A549 (cell line): ENCODE data around the gene DLG2. TPM values are rescaled to one million over a fixed set of nuclear protein-coding genes. Genes with fewer than 3 reads are reported as not detected.

ENCODE experiments used
- ATAC-seq, 2 experiments: fragments of 200-7000 bp in 1 of 2; fragments of >200 bp in 1 of 2; cut with Nextera tagmentation in 1 of 2; cut with Tn5 transposase in 1 of 2; 3 replicates each; pipeline versions ENCODE4 v1.8.0 to v1.9.1; 2018 to 2020; ENCODE audit warnings: mild to moderate bottlenecking in 1 of 2, moderate library complexity in 1 of 2
- CTCF ChIA-PET: fragments of 300-600 bp; sonication (Branson Sonifier 250); formaldehyde crosslinking; extraction: SDS; loops from one replicate; lab custom pipeline; 2021; ENCODE audit warnings: antibody characterized with exemption, inconsistent platforms; lab: Yijun Ruan, JAX
- POLR2A ChIA-PET: fragments of 350-600 bp; formaldehyde crosslinking; extraction: SDS; loops from one replicate; lab custom pipeline; 2021; ENCODE audit warnings: antibody characterized with exemption, inconsistent platforms; lab: Yijun Ruan, JAX
- DNase-seq, 2 experiments: peaks; one replicate each; pipeline versions ENCODE4 v3.0.0 to v3.0.0-alpha.2; 2011 to 2016; ENCODE audit warnings: low read depth in 1 of 2, low spot score in 1 of 2
- FAIRE-seq: peaks from 2 replicates; lab custom pipeline; 2011; peaks lifted over from hg19 to GRCh38; lab: Jason Lieb, UNC
- H3K27ac ChIP-seq, 2 experiments: fragments of >200 bp; sonication (Bioruptor Twin); formaldehyde crosslinking; 3 replicates each; pipeline ENCODE4 v1.5.1; 2016 to 2017
- H3K4me1 ChIP-seq: fragments of >200 bp; sonication (Bioruptor Twin); formaldehyde crosslinking; 3 replicates; pipeline ENCODE4 v1.6.1; 2016
- H3K4me2 ChIP-seq: fragments of >200 bp; sonication (Bioruptor Twin); formaldehyde crosslinking; 3 replicates; pipeline ENCODE4 v1.6.1; 2016
- H3K4me3 ChIP-seq: fragments of >200 bp; sonication (Bioruptor Twin); formaldehyde crosslinking; 3 replicates; pipeline ENCODE4 v1.5.1; 2016
- H3K9me3 ChIP-seq: fragments of >200 bp; sonication (Bioruptor Twin); formaldehyde crosslinking; 3 replicates; pipeline ENCODE4 v1.6.1; 2016
- BHLHE40 ChIP-seq: IDR thresholded peaks from 2 replicates; pipeline ENCODE4 v1.6.1; 2012; ENCODE audit warnings: low read depth, low read length, inconsistent platforms
- CBX2 ChIP-seq: fragments of 200-600 bp; sonication (generic); IDR thresholded peaks from 2 replicates; pipeline ENCODE4 v1.6.1; 2016; ENCODE audit warnings: low read depth, mild to moderate bottlenecking, borderline replicate concordance
- CTCF ChIP-seq: fragments of >200 bp; sonication (Bioruptor Twin); formaldehyde crosslinking; IDR thresholded peaks from 3 replicates; pipeline ENCODE4 v1.5.1; 2016
- E2F6 ChIP-seq: IDR thresholded peaks from 2 replicates; pipeline ENCODE4 v1.6.1; 2012; ENCODE audit warnings: low read depth, borderline replicate concordance
- EHMT2 ChIP-seq: fragments of 200-600 bp; sonication (generic); IDR thresholded peaks from 2 replicates; pipeline ENCODE4 v1.6.1; 2016; ENCODE audit warnings: antibody characterized with exemption, low read depth, mild to moderate bottlenecking, moderate library complexity
- FOSB ChIP-seq: fragments of 250-450 bp; sonication (Bioruptor Pico); IDR thresholded peaks from 2 replicates; pipeline ENCODE4 v1.5.0; 2020; ENCODE audit warnings: mild to moderate bottlenecking, moderate library complexity
- GATA3 ChIP-seq: IDR thresholded peaks from 2 replicates; pipeline ENCODE4 v1.6.1; 2012; ENCODE audit warnings: borderline replicate concordance
- HEYL ChIP-seq: fragments of 250-450 bp; sonication (Bioruptor Pico); IDR thresholded peaks from 2 replicates; pipeline ENCODE4 v1.8.0; 2021; ENCODE audit warnings: mild to moderate bottlenecking, moderate library complexity
- HOXB5 ChIP-seq: fragments of 250-450 bp; sonication (Bioruptor Pico); IDR thresholded peaks from 2 replicates; pipeline ENCODE4 v1.5.0; 2020; ENCODE audit warnings: mild to moderate bottlenecking, moderate library complexity
- JUN ChIP-seq, 2 experiments: fragments of >200 bp; sonication (Bioruptor Twin); formaldehyde crosslinking; IDR thresholded peaks; 2 replicates in 1 of 2; 3 replicates in 1 of 2; pipeline ENCODE4 v1.6.1; 2016 to 2017
- MAX ChIP-seq: IDR thresholded peaks from 2 replicates; pipeline ENCODE4 v1.6.1; 2012
- RCOR1 ChIP-seq: fragments of 150-350 bp; IDR thresholded peaks from 2 replicates; pipeline ENCODE4 v1.6.1; 2014; ENCODE audit warnings: antibody characterized with exemption, low read length, low read depth
- RNF2 ChIP-seq: fragments of 200-600 bp; sonication (generic); IDR thresholded peaks from 2 replicates; pipeline ENCODE4 v1.6.1; 2016; ENCODE audit warnings: low read depth, mild to moderate bottlenecking, antibody characterized with exemption, moderate library complexity, borderline replicate concordance
- SMC3 ChIP-seq: fragments of >200 bp; sonication (Bioruptor Twin); formaldehyde crosslinking; IDR thresholded peaks from 3 replicates; pipeline ENCODE4 v1.6.1; 2018; ENCODE audit warnings: inconsistent platforms
- SREBF2 ChIP-seq: fragments of 450-650 bp; IDR thresholded peaks from 2 replicates; pipeline ENCODE4 v1.6.1; 2014; ENCODE audit warnings: mild to moderate bottlenecking, moderate library complexity
- WGBS: methylation state at CpG from one replicate; pipeline ENCODE4 v1.1.6; 2017; ENCODE audit errors: missing lambda C conversion rate; 5-methylcytosine and 5-hydroxymethylcytosine counted together
- polyA plus RNA-seq, 4 experiments: library from polyadenylated mRNA; depleted of rRNA in 3 of 4; stranded (reverse); fragments of >200 nt; fragmentation: RNase III in 1 of 4; extraction: RNeasy Plus Mini Kit Qiagen cat#74134 plus additional on column Dnase treatment in 1 of 4; gene quantifications; 2 replicates in 3 of 4; 3 replicates in 1 of 4; pipeline ENCODE4 v1.2.3, GENCODE V29; 2011 to 2017
- TF ChIP-seq, protein P1 (sequence below): fragments of 200-600 bp; sonication (generic); IDR thresholded peaks from 2 replicates; pipeline ENCODE4 v1.6.1; 2016; ENCODE audit warnings: antibody characterized with exemption, mild to moderate bottlenecking, moderate library complexity

The DLG2 gene
- polyA plus RNA-seq, 2 of the 4 experiments (the other 2 are of a cell fraction), result 0.26 to 0.79 TPM

DNA sequence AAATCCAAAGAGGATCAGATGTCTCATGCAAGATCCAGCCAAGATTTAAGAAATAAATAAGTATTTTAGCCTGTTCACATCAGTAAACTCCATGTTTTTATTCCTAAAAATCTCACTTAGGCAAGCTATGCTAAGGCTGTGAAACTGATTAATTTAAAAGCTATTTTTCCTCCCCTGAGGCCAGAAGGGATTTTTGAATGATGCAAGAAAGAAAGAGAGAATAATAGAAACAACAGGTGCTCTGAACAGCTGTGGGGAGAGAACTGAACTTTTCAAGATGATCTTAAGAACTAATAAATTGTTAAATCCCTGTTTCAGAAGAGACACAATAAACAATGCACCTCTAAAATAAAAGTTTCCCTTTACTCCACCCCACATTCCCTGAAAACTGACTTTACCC is 241.6 kb downstream of the DLG2 start:
- FAIRE-seq, result no peak
- ChIA-PET CTCF (no interaction called here), POLR2A (no interaction called here)

DNA sequence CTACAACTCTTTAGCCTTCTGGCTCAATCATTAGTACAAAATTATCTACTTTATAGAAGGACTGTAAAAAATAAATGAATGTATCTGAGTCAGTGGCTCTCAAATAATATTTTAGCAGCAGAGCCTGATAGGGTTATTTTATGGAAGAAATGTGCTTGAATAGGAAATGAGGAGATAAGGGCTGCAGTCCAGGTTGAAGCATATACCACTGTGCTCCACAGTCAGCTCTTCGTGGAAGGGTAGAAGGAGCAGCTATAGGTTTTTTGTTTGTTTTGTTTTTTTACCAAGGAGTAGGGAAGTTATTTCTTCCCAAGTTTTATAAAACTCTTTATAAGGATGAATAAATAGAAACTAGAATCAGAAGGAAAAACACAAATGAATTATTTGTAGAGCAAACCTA is 242.0 kb downstream of the DLG2 start:
- Histone ChIP-seq H3K4me3 (no peak overlapping the region), H3K9me3 (no peaks in the 10 kb centered on the region), H3K27ac (no peak overlapping the region), H3K4me1 (no peaks in the 10 kb centered on the region), H3K4me2 (no peak overlapping the region)
- CTCF ChIA-PET, result no interaction called here
- ATAC-seq (no peak), DNase-seq (no peak), FAIRE-seq (no peak)
- POLR2A ChIA-PET, result interaction anchor here (0.6 kb wide), 1 partner anchor 463 kb away, joined by 5 read pairs; no protein-coding TSS in a partner anchor
- WGBS, result 6% methylated on average over 1 of the region's 1 CpG
- TF ChIP-seq SREBF2 (no peak), HEYL (CRISPR knock-in tag) (no peak), FOSB (CRISPR knock-in tag) (no peak), RNF2 (no peak), EHMT2 (no peak), MAX (no peak)
- TF ChIP-seq, protein P1, sequence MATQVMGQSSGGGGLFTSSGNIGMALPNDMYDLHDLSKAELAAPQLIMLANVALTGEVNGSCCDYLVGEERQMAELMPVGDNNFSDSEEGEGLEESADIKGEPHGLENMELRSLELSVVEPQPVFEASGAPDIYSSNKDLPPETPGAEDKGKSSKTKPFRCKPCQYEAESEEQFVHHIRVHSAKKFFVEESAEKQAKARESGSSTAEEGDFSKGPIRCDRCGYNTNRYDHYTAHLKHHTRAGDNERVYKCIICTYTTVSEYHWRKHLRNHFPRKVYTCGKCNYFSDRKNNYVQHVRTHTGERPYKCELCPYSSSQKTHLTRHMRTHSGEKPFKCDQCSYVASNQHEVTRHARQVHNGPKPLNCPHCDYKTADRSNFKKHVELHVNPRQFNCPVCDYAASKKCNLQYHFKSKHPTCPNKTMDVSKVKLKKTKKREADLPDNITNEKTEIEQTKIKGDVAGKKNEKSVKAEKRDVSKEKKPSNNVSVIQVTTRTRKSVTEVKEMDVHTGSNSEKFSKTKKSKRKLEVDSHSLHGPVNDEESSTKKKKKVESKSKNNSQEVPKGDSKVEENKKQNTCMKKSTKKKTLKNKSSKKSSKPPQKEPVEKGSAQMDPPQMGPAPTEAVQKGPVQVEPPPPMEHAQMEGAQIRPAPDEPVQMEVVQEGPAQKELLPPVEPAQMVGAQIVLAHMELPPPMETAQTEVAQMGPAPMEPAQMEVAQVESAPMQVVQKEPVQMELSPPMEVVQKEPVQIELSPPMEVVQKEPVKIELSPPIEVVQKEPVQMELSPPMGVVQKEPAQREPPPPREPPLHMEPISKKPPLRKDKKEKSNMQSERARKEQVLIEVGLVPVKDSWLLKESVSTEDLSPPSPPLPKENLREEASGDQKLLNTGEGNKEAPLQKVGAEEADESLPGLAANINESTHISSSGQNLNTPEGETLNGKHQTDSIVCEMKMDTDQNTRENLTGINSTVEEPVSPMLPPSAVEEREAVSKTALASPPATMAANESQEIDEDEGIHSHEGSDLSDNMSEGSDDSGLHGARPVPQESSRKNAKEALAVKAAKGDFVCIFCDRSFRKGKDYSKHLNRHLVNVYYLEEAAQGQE, result no peak

More for the DNA sequence above, 241.6 kb downstream of the DLG2 start:
- Histone ChIP-seq H3K4me3 (no peak overlapping the region), H3K4me1 (no peaks in the 10 kb centered on the region), H3K9me3 (no peaks in the 10 kb centered on the region), H3K27ac (no peak overlapping the region), H3K4me2 (no peak overlapping the region)
- no peak for DNase-seq
- TF ChIP-seq GATA3, result no peak
- no peak for TF ChIP-seq BHLHE40
- no peak for TF ChIP-seq MAX
- ATAC-seq, result no peak

GRCh38 chr11:85379066-85379465 is 248.1 kb downstream of the DLG2 start:
- Histone ChIP-seq H3K27ac (no peak overlapping the region), H3K4me3 (no peak overlapping the region), H3K4me1 (no peaks in the 10 kb centered on the region), H3K9me3 (no peaks in the 10 kb centered on the region), H3K4me2 (no peak overlapping the region)
- POLR2A ChIA-PET, result no interaction called here
- no peak for DNase-seq
- 17% methylated on average over 2 of the region's 2 CpGs for WGBS
- no peak for ATAC-seq
- no peak for FAIRE-seq
- CTCF ChIA-PET, result no interaction called here
- no peak for TF ChIP-seq HOXB5
- no peak for TF ChIP-seq JUN (IDR thresholded peaks at IDR 0.05)
- TF ChIP-seq BHLHE40, result no peak
- no peak for TF ChIP-seq RCOR1
- no peak for TF ChIP-seq CTCF
- no peak for TF ChIP-seq CBX2
- no peak for TF ChIP-seq E2F6
- no peak for TF ChIP-seq SMC3
- no peak for TF ChIP-seq GATA3
